Endothelial cell of umbilical vein (primary cell): ENCODE results near the gene CAMKMT.

Experiments used
- POLR2A ChIP-seq: IDR thresholded peaks from 2 replicates; pipeline ENCODE4 v1.6.1; 2012; ENCODE audit warnings: low read depth, mild to moderate bottlenecking, control low read depth, low read length
- POLR2AphosphoS5 ChIP-seq: IDR thresholded peaks from 2 replicates; pipeline ENCODE4 v1.6.1; 2012; ENCODE audit warnings: low read depth, mild to moderate bottlenecking, control low read depth, low read length, moderate library complexity; ENCODE audit not compliant: insufficient read depth
- TF ChIP-seq, protein P1 (sequence below), 2 donors: IDR thresholded peaks; 1 replicate in 1 of 2; 2 replicates in 1 of 2; pipeline ENCODE4 v1.5.1; 2011; ENCODE audit warnings: low read length in 2 of 2, mild to moderate bottlenecking in 2 of 2, moderate library complexity in 2 of 2, control low read depth in 1 of 2, inconsistent platforms in 1 of 2, low read depth in 1 of 2; ENCODE audit not compliant: insufficient read depth in 1 of 2; ENCODE audit errors: extremely low read depth in 1 of 2

DNA sequence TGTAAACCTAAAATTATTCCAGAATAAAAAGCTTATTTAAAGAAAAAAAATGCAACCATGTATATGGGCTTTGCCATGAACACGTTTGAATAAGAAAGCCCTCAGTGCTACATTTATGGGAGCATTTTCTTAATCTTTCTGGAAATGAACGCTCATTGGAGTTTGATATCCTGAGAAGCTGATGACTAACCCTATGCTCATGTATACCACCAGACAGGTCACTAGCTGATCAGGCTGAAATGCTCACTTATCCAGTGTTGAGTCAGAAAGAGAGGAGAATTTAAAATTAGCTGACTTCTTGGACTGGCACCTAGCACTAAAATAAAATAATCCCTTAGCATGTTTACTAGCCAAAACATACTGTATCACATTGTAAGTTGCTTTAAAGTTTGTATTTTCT lies 324.8 kb downstream of the CAMKMT start:
- TF ChIP-seq POLR2AphosphoS5 (no peak), POLR2A (no peak)
- TF ChIP-seq, protein P1, sequence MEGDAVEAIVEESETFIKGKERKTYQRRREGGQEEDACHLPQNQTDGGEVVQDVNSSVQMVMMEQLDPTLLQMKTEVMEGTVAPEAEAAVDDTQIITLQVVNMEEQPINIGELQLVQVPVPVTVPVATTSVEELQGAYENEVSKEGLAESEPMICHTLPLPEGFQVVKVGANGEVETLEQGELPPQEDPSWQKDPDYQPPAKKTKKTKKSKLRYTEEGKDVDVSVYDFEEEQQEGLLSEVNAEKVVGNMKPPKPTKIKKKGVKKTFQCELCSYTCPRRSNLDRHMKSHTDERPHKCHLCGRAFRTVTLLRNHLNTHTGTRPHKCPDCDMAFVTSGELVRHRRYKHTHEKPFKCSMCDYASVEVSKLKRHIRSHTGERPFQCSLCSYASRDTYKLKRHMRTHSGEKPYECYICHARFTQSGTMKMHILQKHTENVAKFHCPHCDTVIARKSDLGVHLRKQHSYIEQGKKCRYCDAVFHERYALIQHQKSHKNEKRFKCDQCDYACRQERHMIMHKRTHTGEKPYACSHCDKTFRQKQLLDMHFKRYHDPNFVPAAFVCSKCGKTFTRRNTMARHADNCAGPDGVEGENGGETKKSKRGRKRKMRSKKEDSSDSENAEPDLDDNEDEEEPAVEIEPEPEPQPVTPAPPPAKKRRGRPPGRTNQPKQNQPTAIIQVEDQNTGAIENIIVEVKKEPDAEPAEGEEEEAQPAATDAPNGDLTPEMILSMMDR (IDR thresholded peaks at IDR 0.05; ENCODE audit: extremely low read depth in 1 of 2, insufficient read depth in 1 of 2, low read depth in 1 of 2, low read length in 2 of 2): no peak
